IPS-20b (cell line): ENCODE data around the gene AGBL4.
"Not testable (repeated sequence)": the region's sequence is repeated elsewhere in the genome, so short reads cannot be mapped to it uniquely, and the experiment has no call there.

Source experiments
- H3K27ac ChIP-seq: one replicate; pipeline ENCODE4 v1.5.1; 2013; ENCODE audit warnings: low read length
- H3K27me3 ChIP-seq: 2 replicates; pipeline ENCODE4 v1.6.1; 2013; ENCODE audit warnings: mild to moderate bottlenecking, low read length, inconsistent platforms; ENCODE audit not compliant: insufficient read depth
- H3K36me3 ChIP-seq: 2 replicates; pipeline ENCODE4 v1.6.1; 2013; ENCODE audit warnings: low read depth, mild to moderate bottlenecking, inconsistent platforms, low read length, moderate library complexity; ENCODE audit not compliant: insufficient read depth
- H3K4me1 ChIP-seq: 2 replicates; pipeline ENCODE4 v1.6.1; 2013; ENCODE audit warnings: mild to moderate bottlenecking, control low read depth, inconsistent platforms, low read length, moderate library complexity; ENCODE audit not compliant: insufficient read depth
- H3K4me3 ChIP-seq: 2 replicates; pipeline ENCODE4 v1.5.1; 2013; ENCODE audit warnings: mild to moderate bottlenecking, low read length, inconsistent platforms
- H3K9ac ChIP-seq: 2 replicates; pipeline ENCODE4 v1.6.1; 2013; ENCODE audit warnings: low read depth, mild to moderate bottlenecking, inconsistent platforms, low read length, moderate library complexity
- H3K9me3 ChIP-seq: 2 replicates; pipeline ENCODE4 v1.6.1; 2013; ENCODE audit warnings: mild to moderate bottlenecking, low read depth, low read length, inconsistent platforms; ENCODE audit not compliant: insufficient read depth

The AGBL4 gene

GRCh38 chr1:49016030-49016977 is 1007.5 kb downstream of the AGBL4 start:
- H3K9me3 ChIP-seq: no peaks in the 10 kb centered on the region
- H3K27me3 ChIP-seq: no peaks in the 10 kb centered on the region
- no peak overlapping the region for H3K9ac ChIP-seq
- no peak overlapping the region for H3K4me3 ChIP-seq
- H3K36me3 ChIP-seq: no peaks in the 10 kb centered on the region
- no peaks in the 10 kb centered on the region for H3K4me1 ChIP-seq
- H3K27ac ChIP-seq: no peak overlapping the region

GRCh38 chr1:49013079-49013478 is 1010.7 kb downstream of the AGBL4 start:
- no peaks in the 10 kb centered on the region for H3K4me1 ChIP-seq
- H3K27me3 ChIP-seq: no peaks in the 10 kb centered on the region
- H3K9ac ChIP-seq: no peak overlapping the region
- no peaks in the 10 kb centered on the region for H3K36me3 ChIP-seq
- no peak overlapping the region for H3K4me3 ChIP-seq
- no peaks in the 10 kb centered on the region for H3K9me3 ChIP-seq
- no peak overlapping the region for H3K27ac ChIP-seq

GRCh38 chr1:49002981-49003380 is 1020.8 kb downstream of the AGBL4 start:
- H3K36me3 ChIP-seq, H3K4me3 ChIP-seq, H3K4me1 ChIP-seq, H3K9ac ChIP-seq, H3K9me3 ChIP-seq, H3K27me3 ChIP-seq, H3K27ac ChIP-seq: not testable (repeated sequence)

- Histone ChIP-seq H3K36me3 (no peaks in the 10 kb centered on the region), H3K9ac (no peak overlapping the region), H3K4me1 (no peaks in the 10 kb centered on the region), H3K4me3 (no peak overlapping the region), H3K27me3 (no peaks in the 10 kb centered on the region), H3K27ac (no peak overlapping the region), H3K9me3 (no peaks in the 10 kb centered on the region)
These were observed 1024.4 kb downstream of the AGBL4 start for GRCh38 chr1:48999321-48999720.

GRCh38 chr1:48996311-48996710 is 1027.4 kb downstream of the AGBL4 start:
- Histone ChIP-seq H3K9ac (no peak overlapping the region), H3K27me3 (no peaks in the 10 kb centered on the region), H3K4me3 (no peak overlapping the region), H3K36me3 (no peaks in the 10 kb centered on the region), H3K4me1 (no peaks in the 10 kb centered on the region), H3K27ac (no peak overlapping the region), H3K9me3 (no peaks in the 10 kb centered on the region)

- Histone ChIP-seq H3K4me1 (no peaks in the 10 kb centered on the region), H3K36me3 (no peaks in the 10 kb centered on the region), H3K9me3 (no peaks in the 10 kb centered on the region), H3K27me3 (no peaks in the 10 kb centered on the region), H3K4me3 (no peak overlapping the region), H3K9ac (no peak overlapping the region), H3K27ac (no peak overlapping the region)
These were observed 1035.0 kb downstream of the AGBL4 start for GRCh38 chr1:48988633-48989197.

GRCh38 chr1:48979940-48980339 is 1043.8 kb downstream of the AGBL4 start:
- Histone ChIP-seq H3K9ac (no peak overlapping the region), H3K9me3 (no peaks in the 10 kb centered on the region)

GRCh38 chr1:48978413-48978812 is 1045.3 kb downstream of the AGBL4 start:
- no peaks in the 10 kb centered on the region for H3K4me1 ChIP-seq
- no peak overlapping the region for H3K27ac ChIP-seq
- H3K36me3 ChIP-seq: no peaks in the 10 kb centered on the region
- no peaks in the 10 kb centered on the region for H3K9me3 ChIP-seq
- H3K27me3 ChIP-seq: no peaks in the 10 kb centered on the region
- H3K9ac ChIP-seq: no peak overlapping the region
- no peak overlapping the region for H3K4me3 ChIP-seq

More at GRCh38 chr1:48979940-48980339, 1043.8 kb downstream of the AGBL4 start:
- H3K36me3 ChIP-seq: no peaks in the 10 kb centered on the region
- H3K4me1 ChIP-seq: no peaks in the 10 kb centered on the region
- H3K4me3 ChIP-seq: no peak overlapping the region
- H3K27ac ChIP-seq: no peak overlapping the region
- no peaks in the 10 kb centered on the region for H3K27me3 ChIP-seq

GRCh38 chr1:48977273-48977672 is 1046.5 kb downstream of the AGBL4 start:
- Histone ChIP-seq H3K4me3 (no peak overlapping the region), H3K9me3 (no peaks in the 10 kb centered on the region), H3K4me1 (no peaks in the 10 kb centered on the region), H3K9ac (no peak overlapping the region), H3K36me3 (no peaks in the 10 kb centered on the region), H3K27me3 (no peaks in the 10 kb centered on the region), H3K27ac (no peak overlapping the region)

GRCh38 chr1:48969971-48970370 is 1053.8 kb downstream of the AGBL4 start:
- no peaks in the 10 kb centered on the region for H3K9me3 ChIP-seq
- no peaks in the 10 kb centered on the region for H3K27me3 ChIP-seq
- H3K27ac ChIP-seq: no peak overlapping the region
- no peaks in the 10 kb centered on the region for H3K36me3 ChIP-seq
- no peak overlapping the region for H3K4me3 ChIP-seq
- no peak overlapping the region for H3K9ac ChIP-seq
- no peaks in the 10 kb centered on the region for H3K4me1 ChIP-seq

- Histone ChIP-seq H3K9me3 (no peaks in the 10 kb centered on the region), H3K36me3 (no peaks in the 10 kb centered on the region), H3K4me3 (no peak overlapping the region), H3K27ac (no peak overlapping the region), H3K27me3 (no peaks in the 10 kb centered on the region), H3K4me1 (no peaks in the 10 kb centered on the region), H3K9ac (no peak overlapping the region)
These were observed 1056.4 kb downstream of the AGBL4 start for GRCh38 chr1:48967318-48967717.

- no peaks in the 10 kb centered on the region for H3K9me3 ChIP-seq
- no peak overlapping the region for H3K9ac ChIP-seq
- H3K27me3 ChIP-seq: no peaks in the 10 kb centered on the region
- H3K4me3 ChIP-seq: no peak overlapping the region
- no peaks in the 10 kb centered on the region for H3K36me3 ChIP-seq
- H3K27ac ChIP-seq: no peak overlapping the region
- no peaks in the 10 kb centered on the region for H3K4me1 ChIP-seq
These were observed 1057.2 kb downstream of the AGBL4 start for GRCh38 chr1:48966583-48966982.
